ENCODE results near the gene SMIM36.

DNA sequence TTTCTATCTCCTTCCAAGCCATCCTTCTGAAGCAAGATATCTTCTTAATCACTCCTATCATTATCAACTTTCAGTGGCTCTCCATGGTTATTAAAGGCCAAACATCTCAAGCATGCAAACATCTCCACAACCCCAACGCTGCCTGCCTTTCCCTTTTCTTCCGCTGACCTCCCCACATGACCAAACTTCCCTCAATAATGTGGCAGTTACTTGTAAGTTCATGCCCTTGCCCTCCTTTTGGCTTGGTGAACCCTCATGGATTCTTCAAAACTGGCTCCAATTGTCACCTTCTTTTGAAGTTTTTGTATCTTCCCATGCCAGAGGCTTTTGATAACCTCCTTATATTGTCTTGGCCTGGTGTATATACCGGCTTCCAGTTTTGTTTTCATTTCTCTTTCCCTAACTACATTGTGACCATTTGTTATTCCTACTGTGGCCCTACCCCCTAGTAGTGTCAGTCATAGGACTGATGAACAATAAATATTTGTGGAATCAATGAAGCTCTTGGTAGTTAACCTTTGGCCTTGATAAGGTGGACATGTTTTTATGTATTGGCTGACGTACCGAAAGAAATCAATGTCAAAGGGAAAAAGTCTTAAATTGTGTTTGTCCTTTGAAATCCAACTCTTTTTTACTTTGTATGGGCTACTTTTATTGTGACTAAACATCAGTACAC lies 19.9 kb upstream of the SMIM36 start:
- TF ChIP-seq, protein P1, sequence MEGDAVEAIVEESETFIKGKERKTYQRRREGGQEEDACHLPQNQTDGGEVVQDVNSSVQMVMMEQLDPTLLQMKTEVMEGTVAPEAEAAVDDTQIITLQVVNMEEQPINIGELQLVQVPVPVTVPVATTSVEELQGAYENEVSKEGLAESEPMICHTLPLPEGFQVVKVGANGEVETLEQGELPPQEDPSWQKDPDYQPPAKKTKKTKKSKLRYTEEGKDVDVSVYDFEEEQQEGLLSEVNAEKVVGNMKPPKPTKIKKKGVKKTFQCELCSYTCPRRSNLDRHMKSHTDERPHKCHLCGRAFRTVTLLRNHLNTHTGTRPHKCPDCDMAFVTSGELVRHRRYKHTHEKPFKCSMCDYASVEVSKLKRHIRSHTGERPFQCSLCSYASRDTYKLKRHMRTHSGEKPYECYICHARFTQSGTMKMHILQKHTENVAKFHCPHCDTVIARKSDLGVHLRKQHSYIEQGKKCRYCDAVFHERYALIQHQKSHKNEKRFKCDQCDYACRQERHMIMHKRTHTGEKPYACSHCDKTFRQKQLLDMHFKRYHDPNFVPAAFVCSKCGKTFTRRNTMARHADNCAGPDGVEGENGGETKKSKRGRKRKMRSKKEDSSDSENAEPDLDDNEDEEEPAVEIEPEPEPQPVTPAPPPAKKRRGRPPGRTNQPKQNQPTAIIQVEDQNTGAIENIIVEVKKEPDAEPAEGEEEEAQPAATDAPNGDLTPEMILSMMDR (IDR thresholded peaks at IDR 0.05): no peak
- TF ChIP-seq, protein P2, sequence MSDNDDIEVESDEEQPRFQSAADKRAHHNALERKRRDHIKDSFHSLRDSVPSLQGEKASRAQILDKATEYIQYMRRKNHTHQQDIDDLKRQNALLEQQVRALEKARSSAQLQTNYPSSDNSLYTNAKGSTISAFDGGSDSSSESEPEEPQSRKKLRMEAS (CRISPR knock-in tag; IDR thresholded peaks at IDR 0.05): no peak
- TF ChIP-seq PRRX2 (CRISPR knock-in tag; IDR thresholded peaks at IDR 0.05): no peak
- TF ChIP-seq, protein P3, sequence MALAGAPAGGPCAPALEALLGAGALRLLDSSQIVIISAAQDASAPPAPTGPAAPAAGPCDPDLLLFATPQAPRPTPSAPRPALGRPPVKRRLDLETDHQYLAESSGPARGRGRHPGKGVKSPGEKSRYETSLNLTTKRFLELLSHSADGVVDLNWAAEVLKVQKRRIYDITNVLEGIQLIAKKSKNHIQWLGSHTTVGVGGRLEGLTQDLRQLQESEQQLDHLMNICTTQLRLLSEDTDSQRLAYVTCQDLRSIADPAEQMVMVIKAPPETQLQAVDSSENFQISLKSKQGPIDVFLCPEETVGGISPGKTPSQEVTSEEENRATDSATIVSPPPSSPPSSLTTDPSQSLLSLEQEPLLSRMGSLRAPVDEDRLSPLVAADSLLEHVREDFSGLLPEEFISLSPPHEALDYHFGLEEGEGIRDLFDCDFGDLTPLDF (CRISPR knock-in tag; IDR thresholded peaks at IDR 0.05): no peak
- no peak for TF ChIP-seq JAZF1 (CRISPR knock-in tag; IDR thresholded peaks at IDR 0.05)
- no peak for TF ChIP-seq NFYB (CRISPR knock-in tag; conservative IDR thresholded peaks at IDR 0.05; ENCODE audit: low read depth)
